22Rv1 (cell line): ENCODE results near the gene S100A13.
A peak's percentile ranks its signal among the peaks of the same experiment; 100 is the strongest.

ENCODE experiments used
- H3K27ac ChIP-seq: fragments of 450-650 bp; 2 replicates; pipeline ENCODE4 v1.5.1; 2017
- ZFX ChIP-seq: fragments of 450-650 bp; IDR thresholded peaks from 2 replicates; pipeline ENCODE4 v1.6.1; 2017; ENCODE audit warnings: antibody characterized with exemption, borderline replicate concordance
- TF ChIP-seq, protein P1 (sequence below): fragments of 450-650 bp; IDR thresholded peaks from 2 replicates; pipeline ENCODE4 v1.5.1; 2017; ENCODE audit warnings: mild to moderate bottlenecking

S100A13 gene

DNA sequence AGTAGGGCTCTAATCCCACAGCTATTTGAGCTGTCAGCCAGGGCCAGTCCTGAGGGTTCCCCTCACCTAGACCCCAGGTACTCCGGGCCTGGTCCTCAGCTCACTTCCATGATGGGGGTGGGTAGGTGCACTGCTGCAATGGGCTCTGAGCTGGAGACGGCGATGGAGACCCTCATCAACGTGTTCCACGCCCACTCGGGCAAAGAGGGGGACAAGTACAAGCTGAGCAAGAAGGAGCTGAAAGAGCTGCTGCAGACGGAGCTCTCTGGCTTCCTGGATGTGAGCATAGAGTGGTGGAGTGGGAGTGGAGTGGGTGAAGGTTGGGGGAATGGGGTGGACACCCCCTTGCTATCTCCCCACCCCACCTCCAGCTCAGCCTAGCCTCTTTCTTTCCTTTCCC lies 3.1 kb upstream of the S100A13 start:
- TF ChIP-seq, protein P1, sequence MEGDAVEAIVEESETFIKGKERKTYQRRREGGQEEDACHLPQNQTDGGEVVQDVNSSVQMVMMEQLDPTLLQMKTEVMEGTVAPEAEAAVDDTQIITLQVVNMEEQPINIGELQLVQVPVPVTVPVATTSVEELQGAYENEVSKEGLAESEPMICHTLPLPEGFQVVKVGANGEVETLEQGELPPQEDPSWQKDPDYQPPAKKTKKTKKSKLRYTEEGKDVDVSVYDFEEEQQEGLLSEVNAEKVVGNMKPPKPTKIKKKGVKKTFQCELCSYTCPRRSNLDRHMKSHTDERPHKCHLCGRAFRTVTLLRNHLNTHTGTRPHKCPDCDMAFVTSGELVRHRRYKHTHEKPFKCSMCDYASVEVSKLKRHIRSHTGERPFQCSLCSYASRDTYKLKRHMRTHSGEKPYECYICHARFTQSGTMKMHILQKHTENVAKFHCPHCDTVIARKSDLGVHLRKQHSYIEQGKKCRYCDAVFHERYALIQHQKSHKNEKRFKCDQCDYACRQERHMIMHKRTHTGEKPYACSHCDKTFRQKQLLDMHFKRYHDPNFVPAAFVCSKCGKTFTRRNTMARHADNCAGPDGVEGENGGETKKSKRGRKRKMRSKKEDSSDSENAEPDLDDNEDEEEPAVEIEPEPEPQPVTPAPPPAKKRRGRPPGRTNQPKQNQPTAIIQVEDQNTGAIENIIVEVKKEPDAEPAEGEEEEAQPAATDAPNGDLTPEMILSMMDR = no peak
- TF ChIP-seq ZFX = no peak
- no peak overlapping the region for H3K27ac ChIP-seq

DNA sequence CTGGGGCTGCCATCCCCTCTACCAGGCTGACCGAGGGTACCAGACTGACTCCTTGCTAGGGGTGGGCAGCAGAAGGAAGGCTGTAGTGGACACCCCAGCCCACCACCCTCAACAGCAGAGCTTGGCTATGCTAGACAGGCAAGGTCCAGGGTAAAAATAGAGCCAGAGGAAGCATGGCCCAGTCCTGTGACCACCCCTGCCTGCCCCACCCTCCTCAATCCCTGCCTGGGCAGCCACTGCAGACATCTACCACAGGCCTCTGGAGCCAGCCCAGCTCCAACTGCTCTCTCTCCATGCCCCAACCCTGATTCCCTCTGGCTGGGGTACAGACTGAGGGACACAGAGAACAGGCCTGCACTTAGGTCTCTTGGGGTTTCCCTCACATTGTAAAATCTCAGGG lies 2.7 kb upstream of the S100A13 start:
- H3K27ac ChIP-seq = 0 out of 2 replicates have a peak overlapping the region, but pooled peaks have one; percentile 10

DNA sequence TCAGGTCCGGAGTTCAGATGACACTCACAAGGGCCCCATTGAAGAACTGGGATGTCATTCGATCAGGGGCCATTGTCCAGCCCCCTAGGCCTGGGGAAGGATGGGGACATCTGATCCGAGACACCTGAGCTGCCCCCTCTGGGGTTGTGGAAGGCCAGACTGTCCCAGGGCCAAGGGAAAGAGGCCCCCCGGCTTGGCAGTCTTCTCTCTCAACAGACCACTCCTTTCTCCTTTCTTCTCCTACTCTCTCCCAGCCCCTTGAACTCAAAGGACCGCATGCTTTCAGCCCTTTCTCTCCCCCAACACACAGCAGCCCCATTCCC lies 2.0 kb upstream of the S100A13 start:
- TF ChIP-seq, protein P1 = no peak
- TF ChIP-seq ZFX = no peak
- 0 out of 2 replicates have a peak overlapping the region, but pooled peaks have one; percentile 10 for H3K27ac ChIP-seq

More for the DNA sequence above, 2.7 kb upstream of the S100A13 start:
- TF ChIP-seq, protein P1 = no peak
- TF ChIP-seq ZFX = no peak

DNA sequence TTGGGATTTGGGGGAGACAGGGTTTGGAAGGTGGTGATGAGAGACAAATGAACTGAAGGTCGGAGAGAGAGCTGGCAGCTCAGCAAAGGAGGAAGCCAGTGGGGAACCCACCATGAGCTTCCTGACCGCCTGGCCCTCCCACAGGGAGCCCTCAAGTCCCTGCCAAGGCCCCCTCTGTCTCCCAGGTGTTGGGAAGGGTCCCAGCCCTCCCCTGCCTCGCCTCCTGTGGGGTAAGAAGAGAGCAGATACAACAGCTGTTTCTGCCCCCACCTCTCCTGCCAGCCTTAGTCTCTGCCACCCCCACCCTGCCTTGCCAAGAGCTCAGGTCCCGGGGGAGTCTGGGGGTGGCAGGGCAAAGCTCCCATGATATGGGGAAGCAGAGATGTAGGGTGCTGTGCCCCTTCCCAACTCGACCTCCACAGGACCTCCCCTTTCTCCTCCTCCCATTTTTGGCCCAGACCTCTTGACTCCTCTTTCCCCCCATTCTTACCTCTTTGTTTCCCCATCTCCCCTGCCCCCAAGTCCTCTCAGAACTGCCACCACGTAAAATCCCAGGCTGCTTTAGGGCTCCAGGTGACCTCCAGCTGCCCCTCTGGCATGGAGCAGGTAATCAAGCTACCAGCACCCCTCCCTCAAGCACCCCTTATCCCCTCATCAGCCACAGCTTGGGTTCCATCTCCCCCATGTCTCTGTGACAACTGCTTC lies 1.5 kb upstream of the S100A13 start:
- no peak for TF ChIP-seq ZFX
- TF ChIP-seq, protein P1 = no peak
- H3K27ac ChIP-seq = peak overlapping the region; percentile 88

DNA sequence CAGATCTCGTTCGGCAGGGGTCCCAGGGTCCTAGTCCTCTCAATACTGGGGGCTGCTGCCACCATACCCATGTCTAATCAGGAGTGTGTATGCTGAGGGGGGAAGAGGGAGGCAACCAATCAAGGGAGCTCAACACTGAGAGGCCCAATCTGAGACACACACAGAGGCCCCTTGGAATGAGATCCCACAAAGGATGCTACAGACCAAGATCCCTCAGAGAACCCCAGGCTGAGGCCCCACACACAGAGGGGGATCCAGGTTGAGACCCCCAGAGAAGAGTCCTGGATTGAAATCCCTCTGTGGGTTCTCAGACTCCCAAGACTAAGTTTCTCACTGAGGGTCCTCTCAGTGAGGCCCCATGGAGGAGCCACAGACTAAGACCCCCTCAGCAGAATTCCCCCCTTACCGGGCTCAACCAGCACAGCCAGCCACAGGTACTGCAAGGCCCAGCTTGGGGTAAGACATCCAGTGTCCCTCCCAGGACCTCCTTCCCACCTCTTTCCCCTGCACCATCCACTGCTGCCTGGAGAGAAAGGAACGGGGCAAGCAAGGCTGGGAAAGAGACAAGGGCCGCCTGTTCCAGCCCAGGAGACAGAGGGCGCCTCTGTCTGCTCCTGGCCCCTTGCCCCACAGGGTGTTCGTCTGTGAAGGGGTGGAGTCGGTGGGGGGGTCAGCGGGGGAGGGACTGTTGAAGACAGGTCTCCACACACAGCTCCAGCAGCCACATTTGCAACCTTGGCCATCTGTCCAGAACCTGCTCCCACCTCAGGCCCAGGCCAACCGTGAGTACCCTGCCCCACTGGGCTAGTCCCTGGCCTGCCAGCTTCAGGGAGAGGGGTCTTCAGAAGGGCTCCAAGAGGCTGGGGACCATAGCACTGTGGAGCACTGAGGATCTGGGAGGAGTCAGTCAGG lies 666 bp upstream of the S100A13 start, which contains the start of gene S100A1:
Gene S100A1 (plus strand): TSS at position 720 of the 912 bp plus-strand sequence. CDS start 2,088 bp downstream, outside the sequence.
- peak within 1 kb of the TSS; percentile 88 for H3K27ac ChIP-seq
- TF ChIP-seq, protein P1 = peak; percentile 72
- no peak for TF ChIP-seq ZFX

DNA sequence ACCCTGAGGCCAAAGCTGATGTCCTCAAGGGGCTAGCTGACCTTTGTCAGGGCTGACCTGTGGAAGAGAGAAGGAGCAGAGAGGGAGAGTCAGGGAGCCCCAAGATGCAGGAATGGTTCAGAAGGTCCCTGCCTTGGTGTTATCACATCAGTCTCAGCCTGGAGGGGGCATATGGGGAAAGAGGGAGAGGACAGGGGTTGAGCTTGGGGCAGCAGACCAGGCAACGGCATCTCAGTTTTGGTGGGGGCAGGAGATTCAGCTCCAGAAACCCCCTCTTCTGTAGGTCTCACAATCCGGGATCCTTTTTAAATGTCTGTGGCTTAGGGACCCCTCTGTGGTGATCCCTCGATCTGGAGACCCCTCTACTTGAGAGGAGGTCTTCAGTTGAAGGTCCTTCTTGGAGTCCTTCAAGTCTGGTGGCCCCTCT lies 815 bp downstream of the S100A13 start:
- H3K27ac ChIP-seq = peak overlapping the region; percentile 88
- no peak for TF ChIP-seq ZFX
- TF ChIP-seq, protein P1 = no peak
